ENCODE results near the gene PIPOX. TPM values are rescaled to one million over a fixed set of nuclear protein-coding genes. Genes with fewer than 3 reads are reported as not detected.
"Not testable (repeated sequence)": the region's sequence is repeated elsewhere in the genome, so short reads cannot be mapped to it uniquely, and the experiment has no call there.

PIPOX gene
- total RNA-seq, 1 experiment from 2014 or later: not detected

DNA sequence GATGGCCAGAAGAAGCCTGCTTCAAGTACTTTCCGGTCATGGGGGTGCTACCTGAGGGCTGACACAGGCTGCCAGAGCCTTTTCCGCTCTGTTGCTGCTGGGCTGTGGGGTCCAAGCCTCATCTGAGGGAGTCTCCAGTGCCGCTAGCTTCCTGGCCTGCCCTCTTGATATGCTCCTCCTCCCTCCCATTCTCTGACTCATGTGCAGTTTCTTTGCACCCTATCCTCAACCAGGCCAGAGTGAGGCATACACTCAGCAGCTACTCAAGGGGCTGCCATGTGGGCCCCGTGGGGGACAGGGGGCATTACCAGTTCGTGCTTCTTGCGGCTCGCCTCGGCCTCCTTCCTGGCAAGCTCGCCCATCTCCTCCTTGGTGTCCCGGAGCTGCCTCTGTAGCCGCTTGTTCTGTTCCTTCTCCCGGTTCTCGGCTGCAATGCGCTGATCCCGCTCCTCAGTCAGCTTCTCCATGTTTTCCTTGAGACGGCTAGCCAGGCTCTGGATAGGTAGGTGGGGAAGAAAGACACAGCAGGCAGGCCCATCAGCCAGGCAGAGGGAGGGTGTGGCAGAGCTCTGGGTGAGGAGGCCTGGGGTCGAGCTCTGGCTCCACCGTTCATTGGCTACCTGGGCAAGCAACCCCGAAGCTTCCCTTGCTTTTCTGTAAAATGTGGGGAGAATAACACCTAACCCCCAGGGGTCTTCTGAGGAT, 43.8 kb downstream of the PIPOX start:
- DNase-seq (ENCODE audit: low spot score): no peak
- in situ Hi-C loops (cut with HindIII; ENCODE audit: low sequenced_read_pairs): loop anchor here (10.0 kb wide), 1 partner anchor 62 kb away; no protein-coding TSS in a partner anchor

DNA sequence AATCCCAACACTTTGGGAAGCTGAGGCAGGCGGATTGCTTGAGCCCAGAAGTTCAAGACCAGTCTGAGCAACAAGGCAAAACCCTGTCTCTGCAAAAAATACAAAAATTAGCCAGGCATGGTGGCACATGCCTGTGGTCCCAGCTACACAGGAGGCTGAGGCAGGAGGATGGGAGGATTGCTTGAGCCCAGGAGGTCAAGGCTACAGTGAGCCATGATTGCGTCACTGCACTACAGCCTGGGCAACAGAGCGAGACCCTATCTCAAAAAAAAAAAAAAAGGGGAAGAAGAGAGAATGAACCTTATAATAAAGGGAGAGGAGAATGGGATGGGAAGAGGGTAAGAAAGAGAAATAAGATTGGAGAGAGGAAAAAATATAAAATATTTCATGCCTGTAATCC, 45.8 kb downstream of the PIPOX start:
- in situ Hi-C loops (cut with HindIII; ENCODE audit: low sequenced_read_pairs): loop anchor here (10.0 kb wide), 1 partner anchor 64 kb away; no protein-coding TSS in a partner anchor
- not testable (repeated sequence) for DNase-seq (ENCODE audit: low spot score)

DNA sequence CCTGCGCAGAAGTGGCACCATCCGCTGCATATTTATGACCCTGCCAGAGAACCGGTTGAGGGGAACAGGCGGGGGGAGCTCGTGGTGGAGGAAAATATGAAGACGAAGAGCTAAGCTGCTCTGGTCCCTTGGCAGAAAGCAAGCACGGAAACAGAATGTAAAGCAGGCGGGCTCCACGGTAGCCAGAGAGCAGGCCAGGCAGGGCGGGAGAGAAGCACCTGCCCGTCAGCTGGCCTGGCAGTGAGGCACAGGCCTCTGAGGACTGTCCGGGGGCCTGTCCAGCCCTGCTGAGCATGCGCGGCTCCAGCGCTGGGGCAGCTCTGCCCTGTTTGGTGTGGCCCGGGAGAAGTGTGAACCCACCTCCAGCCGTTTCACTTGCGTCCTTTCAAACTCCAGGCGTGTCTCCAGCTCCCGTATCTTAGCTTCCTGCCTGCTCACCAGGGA, 46.7 kb downstream of the PIPOX start:
- peak; percentile 95 for DNase-seq (ENCODE audit: low spot score)
- in situ Hi-C loops (cut with HindIII; ENCODE audit: low sequenced_read_pairs): loop anchor here (10.0 kb wide), 1 partner anchor 65 kb away; no protein-coding TSS in a partner anchor

DNA sequence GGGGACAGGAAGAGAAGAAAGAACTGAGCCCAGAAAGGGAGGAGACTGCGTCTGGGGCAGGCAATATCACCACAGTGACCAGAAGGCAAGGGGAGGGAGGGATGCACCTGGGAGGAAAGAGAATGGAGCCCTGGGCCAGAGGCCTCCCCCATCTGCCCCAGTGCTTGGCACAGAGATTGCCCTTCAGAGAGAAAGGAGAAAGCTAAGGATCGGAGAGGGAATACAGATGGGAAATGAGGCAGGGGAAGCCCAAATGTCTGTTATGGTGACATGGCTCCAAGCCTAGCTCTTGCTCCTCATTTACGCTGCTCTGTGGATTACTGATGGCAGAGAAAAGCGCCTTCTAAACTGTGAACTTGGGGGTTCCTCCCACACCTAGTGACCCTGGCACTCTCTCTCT, 47.2 kb downstream of the PIPOX start:
- in situ Hi-C loops (cut with HindIII; ENCODE audit: low sequenced_read_pairs): no loop called here
- no peak for DNase-seq (ENCODE audit: low spot score)

DNA sequence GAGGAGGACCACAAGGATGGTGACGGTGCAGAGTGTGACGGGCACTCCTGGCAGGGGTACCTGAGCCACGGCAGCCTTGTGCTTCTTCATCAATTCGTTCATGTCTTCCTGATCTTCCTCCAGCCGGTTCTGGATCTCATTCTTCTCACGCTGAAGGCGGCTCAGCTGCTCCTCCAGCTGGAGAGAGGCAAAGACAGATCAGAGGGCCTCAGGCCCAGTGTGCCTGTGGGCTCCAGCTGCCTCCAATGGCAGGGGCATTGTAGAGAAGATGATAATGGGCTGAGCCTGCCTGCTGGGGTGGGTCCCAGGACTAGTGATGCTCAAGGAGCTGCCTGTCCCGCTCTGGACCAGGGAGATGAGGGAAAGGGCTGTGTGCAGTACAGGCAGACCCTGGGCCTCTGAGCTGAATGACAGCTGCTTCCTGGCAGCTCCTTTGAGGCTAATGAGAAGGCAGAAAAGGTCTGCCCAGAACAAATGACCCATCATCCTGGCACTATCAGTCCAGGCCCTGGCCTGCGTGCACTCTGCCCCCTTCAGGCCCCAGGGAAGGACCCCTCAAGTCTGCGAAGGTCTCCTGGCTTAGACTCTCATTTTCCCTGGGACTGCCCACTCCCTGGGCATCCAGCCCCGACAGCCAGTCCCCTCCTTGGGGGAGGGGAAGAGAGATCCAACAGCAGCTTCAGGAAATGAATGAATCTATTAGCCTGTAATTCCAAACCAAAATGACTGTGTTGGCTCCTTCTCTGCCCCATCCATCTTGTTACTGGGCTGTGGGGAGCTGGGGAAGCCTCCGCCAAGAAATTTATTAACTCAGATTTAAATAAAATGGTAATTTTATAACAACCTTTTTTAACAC, 48.0 kb downstream of the PIPOX start:
- no peak for DNase-seq (ENCODE audit: low spot score)

DNA sequence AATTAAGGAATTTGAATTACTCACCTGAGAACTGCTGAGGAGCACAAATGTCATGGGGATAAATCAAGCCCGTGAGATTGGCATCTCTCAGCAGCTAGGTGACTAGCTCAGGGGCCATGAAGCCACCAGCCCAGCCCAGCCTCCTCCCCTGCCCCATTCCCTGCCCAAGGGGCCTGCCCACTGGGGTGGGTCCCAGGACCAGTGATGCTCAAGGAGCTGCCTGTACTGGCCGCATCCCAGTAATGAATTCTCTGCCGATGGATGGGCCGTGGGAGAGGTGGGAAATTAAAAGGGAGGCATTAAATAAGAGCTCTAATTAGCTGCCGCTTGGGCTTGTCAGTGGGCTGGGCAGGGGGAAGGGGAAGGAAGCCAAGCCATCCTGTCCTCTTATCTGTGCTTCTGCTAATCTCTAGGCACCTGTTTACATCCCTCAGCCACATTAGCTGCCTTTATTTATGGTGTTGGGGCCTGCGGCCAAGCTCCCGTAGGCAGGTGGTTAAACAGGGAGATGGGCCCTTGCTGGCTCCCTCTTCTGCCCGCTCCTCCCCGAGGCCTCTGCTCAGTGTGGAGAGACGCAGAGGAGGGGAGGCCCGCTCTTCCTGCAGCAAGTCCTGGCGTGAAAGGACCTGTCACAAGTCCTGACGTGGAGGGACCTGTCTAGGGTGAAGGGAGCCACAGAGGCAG, 48.8 kb downstream of the PIPOX start:
- peak; percentile 69 for DNase-seq (ENCODE audit: low spot score)
- in situ Hi-C loops (cut with HindIII; ENCODE audit: low sequenced_read_pairs): no loop called here

More for the DNA sequence above, 48.0 kb downstream of the PIPOX start:
- in situ Hi-C loops (cut with HindIII; ENCODE audit: low sequenced_read_pairs): no loop called here

DNA sequence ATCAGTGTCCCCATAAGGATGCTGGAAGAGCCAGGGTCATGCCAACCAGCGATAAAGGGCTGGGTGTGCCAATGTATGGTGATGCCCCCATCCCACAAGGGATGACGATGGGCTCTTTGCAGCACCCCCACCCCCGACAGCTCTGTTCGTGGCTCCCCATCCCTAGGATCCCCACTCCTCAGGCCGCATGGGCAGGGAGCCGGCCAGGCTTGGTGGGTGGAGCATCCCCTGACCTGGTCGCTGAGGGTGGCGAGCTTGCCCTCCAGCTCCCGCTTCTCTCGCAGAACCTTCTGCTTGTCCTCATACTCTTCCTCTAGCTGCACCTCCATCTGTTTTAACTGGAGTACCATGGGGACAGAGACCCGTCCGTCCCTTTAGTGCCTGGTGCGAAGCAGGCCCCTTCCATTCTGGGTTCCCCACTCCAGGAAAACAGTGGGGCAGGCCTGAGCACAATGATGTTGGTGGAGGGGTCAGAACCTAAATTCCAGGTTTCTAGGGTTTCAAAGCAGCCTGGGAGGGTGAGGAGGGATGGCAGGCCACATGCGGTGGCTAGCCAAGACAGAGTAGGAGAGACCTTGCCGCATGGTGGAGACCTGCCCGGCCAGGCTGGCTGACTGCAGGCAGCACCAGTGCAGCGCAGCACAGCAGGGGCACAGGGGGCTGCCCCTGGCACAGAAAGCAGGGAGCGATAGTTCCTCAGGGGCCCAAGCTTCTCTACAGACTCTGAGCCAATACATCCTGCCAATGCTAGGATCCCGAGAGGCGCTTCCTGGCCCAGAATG, 50.3 kb downstream of the PIPOX start:
- DNase-seq (ENCODE audit: low spot score): no peak
- in situ Hi-C loops (cut with HindIII; ENCODE audit: low sequenced_read_pairs): no loop called here

DNA sequence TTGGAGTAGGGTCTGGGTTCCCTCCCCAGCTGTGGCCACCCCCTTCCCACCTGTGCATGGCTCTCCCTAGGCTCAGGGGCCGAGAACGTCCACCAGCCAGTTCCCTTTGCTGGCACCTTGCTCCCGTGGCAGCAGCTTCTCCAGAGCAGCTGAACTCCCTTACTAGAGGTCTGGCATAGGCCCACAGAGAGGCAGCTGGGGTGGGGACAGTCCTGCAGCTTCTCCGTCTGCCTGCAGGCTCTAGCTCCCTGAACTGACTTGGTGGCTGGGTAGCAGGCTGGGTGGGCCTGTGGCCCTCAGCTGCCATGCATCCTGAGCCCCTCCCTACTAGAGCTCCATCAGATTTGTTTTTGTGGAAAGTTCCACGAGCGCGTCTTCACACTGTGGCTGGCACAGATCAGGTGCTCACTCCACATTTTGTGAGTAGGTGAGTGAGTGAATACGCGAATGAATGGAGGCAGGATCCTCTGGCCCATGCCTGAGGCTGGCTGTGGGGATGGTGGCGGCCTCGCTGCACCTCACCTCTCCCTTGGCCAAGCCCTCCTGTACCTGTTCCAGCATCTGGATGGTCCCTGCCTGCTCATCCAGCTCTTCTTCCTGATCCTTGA, 51.3 kb downstream of the PIPOX start:
- in situ Hi-C loops (cut with HindIII; ENCODE audit: low sequenced_read_pairs): no loop called here

DNA sequence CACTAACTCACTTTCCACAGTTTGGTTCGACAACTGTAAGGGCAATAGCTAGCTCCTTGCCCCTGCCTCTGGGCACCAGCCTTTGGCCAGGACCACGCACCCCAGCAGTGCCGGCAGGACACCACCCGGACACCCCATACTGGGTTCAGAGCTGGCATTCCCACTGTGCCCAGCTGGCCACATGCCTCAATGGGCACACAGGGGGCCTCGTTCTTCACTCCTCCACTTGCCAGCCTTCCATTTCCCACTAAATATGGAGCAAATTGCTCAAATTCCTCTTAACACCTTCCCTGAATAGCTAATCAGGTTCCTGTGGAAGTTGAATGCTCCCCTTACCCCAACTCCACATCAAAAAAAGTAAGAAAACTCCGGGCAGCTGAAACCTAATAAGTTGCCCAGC, 52.5 kb downstream of the PIPOX start:
- no peak for DNase-seq (ENCODE audit: low spot score)
- in situ Hi-C loops (cut with HindIII; ENCODE audit: low sequenced_read_pairs): no loop called here

More for the DNA sequence above, 51.3 kb downstream of the PIPOX start:
- peak; percentile 84 for DNase-seq (ENCODE audit: low spot score)

DNA sequence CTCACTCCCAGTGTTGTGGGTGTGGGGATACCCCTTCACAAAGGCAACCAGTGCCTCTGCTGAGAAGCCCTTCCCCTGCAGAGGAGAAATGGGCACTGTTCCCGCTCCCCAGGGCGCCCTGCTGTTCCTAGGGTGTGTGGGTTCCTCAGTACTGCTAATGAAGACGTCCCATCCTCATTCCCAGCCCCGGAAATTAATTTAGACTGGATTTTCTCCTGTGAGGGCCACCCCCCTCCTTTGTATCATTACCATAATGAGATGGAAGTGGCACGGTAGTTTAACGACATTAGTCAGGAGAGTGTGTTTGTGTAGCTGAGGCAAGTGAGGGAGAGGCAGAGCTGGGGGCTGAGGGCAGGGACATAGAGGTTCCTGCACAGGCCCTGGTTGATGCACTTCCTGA, 53.2 kb downstream of the PIPOX start:
- no peak for DNase-seq (ENCODE audit: low spot score)
- in situ Hi-C loops (cut with HindIII; ENCODE audit: low sequenced_read_pairs): no loop called here

DNA sequence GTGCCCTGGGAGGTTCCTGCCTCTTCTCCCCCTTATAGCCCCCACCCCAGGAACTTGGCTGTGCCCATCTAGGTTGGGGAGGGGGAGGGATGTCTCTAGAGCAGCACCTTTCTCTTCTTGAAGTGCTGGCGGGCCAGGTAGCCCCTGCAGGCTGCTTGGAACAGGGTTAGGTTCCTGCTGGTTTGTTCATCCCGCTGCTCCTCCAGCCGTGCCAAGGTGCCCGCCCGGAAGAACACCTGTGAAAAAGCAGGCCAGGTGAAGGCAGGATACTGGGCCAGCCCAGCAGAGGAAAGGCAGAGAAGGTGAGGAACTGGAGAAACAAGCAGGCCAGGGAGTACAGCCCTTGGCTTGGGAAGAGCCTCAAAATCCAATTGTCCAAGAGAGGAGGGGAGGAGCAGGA, 56.6 kb downstream of the PIPOX start:
- in situ Hi-C loops (cut with HindIII; ENCODE audit: low sequenced_read_pairs): no loop called here

DNA sequence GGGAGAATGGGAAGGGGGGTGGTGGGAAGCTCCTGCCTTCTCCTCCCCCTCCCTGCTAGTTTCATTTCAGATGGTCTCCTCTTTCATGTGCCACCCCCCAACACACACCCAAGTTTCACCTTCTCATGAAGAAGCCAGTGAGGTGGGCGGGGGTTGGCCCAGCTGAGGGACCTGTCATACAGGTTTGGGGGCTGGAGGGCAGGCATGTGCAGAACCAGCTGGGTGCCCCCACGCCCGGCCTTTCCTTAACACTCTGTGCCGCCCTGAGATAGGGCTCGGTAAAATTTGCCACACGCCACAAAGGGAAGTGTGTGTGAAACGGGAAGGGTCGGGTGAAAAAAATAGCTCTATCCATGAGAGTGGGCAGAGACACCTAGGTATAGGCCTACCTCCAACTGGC, 57.4 kb downstream of the PIPOX start:
- no peak for DNase-seq (ENCODE audit: low spot score)
- in situ Hi-C loops (cut with HindIII; ENCODE audit: low sequenced_read_pairs): no loop called here

More for the DNA sequence above, 56.6 kb downstream of the PIPOX start:
- DNase-seq (ENCODE audit: low spot score): no peak

DNA sequence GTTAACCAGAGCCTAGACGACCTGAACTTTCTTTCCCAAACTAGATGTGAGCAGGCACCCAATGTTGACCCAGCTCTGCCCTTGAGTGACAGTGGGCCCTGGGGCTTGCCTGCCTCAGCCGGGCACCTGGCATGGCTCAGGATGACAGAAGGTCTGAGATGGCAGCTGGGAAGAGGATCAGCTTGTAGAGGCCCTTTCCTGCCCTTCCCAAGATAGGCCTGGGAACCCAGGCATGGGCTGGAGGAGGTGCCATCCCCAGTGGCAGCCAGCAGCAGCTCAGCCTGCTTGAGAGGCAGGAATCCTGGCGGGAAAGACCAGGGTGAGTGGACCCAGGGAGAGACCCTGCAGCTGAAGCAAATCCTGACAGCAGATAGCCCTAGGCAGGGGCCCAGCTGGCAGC, 59.1 kb downstream of the PIPOX start:
- no peak for DNase-seq (ENCODE audit: low spot score)
- in situ Hi-C loops (cut with HindIII; ENCODE audit: low sequenced_read_pairs): no loop called here

DNA sequence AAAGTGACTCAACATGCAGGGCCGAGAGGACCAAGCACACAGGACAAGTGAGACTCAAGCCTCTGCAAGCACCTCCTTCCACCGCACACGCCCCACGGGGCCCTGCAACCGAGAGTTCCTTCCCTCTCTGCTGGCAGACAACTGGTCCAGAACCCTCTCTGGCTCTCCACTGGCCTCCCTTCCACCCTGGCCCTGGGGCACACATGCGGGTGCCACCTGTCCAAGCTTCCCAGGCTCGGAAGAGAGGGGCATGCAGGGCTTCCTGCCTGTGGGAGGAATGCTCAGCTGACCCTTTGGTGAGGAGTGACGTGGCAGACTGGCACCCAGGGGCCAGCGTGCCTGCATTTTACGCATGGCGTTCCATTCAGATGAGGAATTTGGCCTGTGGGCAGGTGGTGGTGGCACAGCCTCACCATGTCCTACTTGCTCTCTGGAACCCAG, 59.8 kb downstream of the PIPOX start:
- no peak for DNase-seq (ENCODE audit: low spot score)
- in situ Hi-C loops (cut with HindIII; ENCODE audit: low sequenced_read_pairs): no loop called here

DNA sequence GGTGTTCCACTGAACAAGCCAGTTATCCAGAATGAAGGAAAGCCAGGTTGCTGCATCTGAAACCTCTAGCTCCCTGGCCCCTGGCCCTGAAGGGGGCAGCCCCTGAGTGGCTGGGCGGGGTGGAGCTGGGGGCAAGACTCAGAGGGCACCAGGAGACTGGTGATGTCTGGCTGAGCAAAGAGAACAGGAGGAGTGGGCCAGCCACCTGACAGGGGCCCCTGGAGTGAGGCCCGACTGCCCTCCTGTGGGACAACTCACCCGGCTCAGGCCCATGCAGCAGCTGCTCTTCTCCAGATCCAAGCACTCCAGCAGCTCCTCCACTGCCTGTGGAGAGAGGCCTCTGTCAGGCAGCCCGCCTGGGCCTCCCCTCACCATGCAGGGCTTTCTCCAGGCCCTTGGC, 60.4 kb downstream of the PIPOX start:
- in situ Hi-C loops (cut with HindIII; ENCODE audit: low sequenced_read_pairs): no loop called here
- DNase-seq (ENCODE audit: low spot score): no peak

Data from G401 (cell line).